GM12891 (cell line): Measurements from ENCODE around the gene KIF26A.

Source experiments
- POLR2A ChIP-seq: IDR thresholded peaks from 2 replicates; pipeline ENCODE4 v1.6.1; 2011; ENCODE audit warnings: low read depth, low read length, control low read depth
- POLR2AphosphoS5 ChIP-seq: IDR thresholded peaks from 2 replicates; pipeline ENCODE4 v1.6.1; 2011; ENCODE audit warnings: low read depth, low read length, control low read depth

DNA sequence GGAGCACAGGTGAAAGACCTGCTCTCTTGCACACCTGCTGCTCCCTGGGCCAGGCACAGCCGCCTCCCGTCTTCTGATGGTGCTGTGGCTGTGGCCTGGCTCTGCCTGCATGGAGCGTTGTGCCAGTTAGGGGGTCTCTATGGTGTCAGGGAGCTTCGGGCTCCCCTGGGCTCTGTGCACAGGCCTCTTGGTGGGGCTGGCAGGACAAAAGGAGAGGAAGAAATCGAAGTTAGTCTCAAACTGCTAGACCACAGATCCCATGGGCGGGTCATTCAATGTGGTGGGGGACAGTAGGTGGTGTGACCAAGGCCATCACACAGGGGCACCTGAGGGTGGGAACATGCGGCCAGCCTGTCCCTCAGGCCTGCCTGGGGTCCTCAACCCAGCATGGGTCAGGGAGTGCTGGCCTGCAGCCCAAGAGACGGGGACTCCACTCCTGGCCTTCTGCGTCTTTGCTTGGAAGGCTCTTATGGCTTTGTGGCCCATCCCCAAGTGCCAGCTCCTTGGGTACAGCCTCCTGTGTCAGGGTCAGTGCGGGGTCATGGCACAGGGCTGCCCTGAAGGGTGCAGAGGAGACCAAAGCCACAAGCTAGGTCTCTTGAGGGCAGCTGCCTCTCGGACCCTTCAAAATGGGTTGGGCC is 84.1 kb downstream of the KIF26A start:
- TF ChIP-seq POLR2AphosphoS5 (no peak), POLR2A (no peak)
